Testis (tissue), 3 donors: ENCODE data around the gene TCF4. TPM values are rescaled to one million over a fixed set of nuclear protein-coding genes. Genes with fewer than 3 reads are reported as not detected.

Experiments
- DNase-seq: peaks from one replicate; pipeline ENCODE4 v3.0.0-alpha.2; 2019
- H3K27ac ChIP-seq, 2 donors: fragments of 200-600 bp; sonication (generic); one replicate each; pipeline ENCODE4 v1.5.1; 2019
- H3K27me3 ChIP-seq: fragments of 200-600 bp; sonication (generic); one replicate; pipeline ENCODE4 v1.5.1; 2019
- H3K36me3 ChIP-seq: fragments of 200-600 bp; sonication (generic); one replicate; pipeline ENCODE4 v1.5.1; 2017; ENCODE audit warnings: low read depth; ENCODE audit errors: missing control alignments
- H3K4me1 ChIP-seq: fragments of 200-600 bp; sonication (generic); one replicate; pipeline ENCODE4 v1.5.1; 2019
- H3K4me3 ChIP-seq, 2 donors: fragments of 200-600 bp; sonication (generic); one replicate each; pipeline ENCODE4 v1.5.1; 2017 to 2019
- H3K9me3 ChIP-seq: fragments of 200-600 bp; sonication (generic); one replicate; pipeline ENCODE4 v1.5.1; 2017
- POLR2A ChIP-seq: fragments of 450-650 bp; IDR thresholded peaks from one replicate; pipeline ENCODE4 v1.6.1; 2017; ENCODE audit warnings: antibody characterized with exemption, mild to moderate bottlenecking, moderate library complexity
- WGBS, 2 donors: methylation state at CpG; one replicate each; pipeline ENCODE4 v1.1.5; 2018; 5-methylcytosine and 5-hydroxymethylcytosine counted together
- intact Hi-C: fragments of 100-400 bp; cut with DNase I; formaldehyde crosslinking; loops from one replicate; pipeline ENCODE4 v1.15.1; 2023; ENCODE audit warnings: low total_unique reads
- polyA plus RNA-seq: library from polyadenylated mRNA; stranded (reverse); fragments of 350-450 nt; fragmentation: Illumina TruSeq; extraction: RNeasy Lipid Tissue Mini Kit (QIAGEN cat#74804); gene quantifications from one replicate; pipeline ENCODE4 v1.2.3, GENCODE V29; 2014; ENCODE audit warnings: low read depth, low replicate concordance; ENCODE audit not compliant: insufficient read depth
- total RNA-seq, 2 donors: library from RNA; depleted of rRNA; stranded (reverse); fragments of >200 nt; gene quantifications; one replicate each; pipeline ENCODE4 v1.2.3, GENCODE V29; 2016
- TF ChIP-seq, protein P1 (sequence below), 3 experiments: fragments of 450-650 bp in 2 of 3; fragments of 200-600 bp in 1 of 3; sonication (generic) in 1 of 3; IDR thresholded peaks; one replicate each; pipeline ENCODE4 v1.5.1; 2016 to 2019; ENCODE audit warnings: antibody characterized with exemption in 3 of 3, mild to moderate bottlenecking in 2 of 3, moderate library complexity in 1 of 3

The TCF4 gene
- total and polyA plus RNA-seq, 3 donors from 2014 or later = 50.8 to 122 (median 110) TPM

DNA sequence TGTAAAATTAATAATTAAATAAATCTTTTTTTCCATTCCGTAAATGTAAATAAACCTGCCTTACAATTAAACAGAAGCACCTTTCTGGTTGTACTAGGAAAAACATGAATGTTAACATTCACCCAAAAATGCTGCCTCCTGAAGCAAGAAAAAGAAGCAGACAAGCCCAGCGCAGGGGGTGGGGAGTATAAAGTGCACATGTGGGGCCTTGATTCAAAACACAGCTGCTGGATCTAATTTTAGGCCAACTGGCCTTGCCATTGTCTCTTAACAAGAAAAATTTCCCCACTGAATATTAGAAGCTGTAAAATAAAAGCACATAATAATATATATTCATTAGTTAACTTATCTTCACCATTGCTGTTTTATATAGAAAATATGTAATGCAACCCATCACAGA lies 28.3 kb downstream of the TCF4 start:
- H3K9me3 ChIP-seq = no peaks in the 10 kb centered on the region
- H3K36me3 ChIP-seq = no peaks in the 10 kb centered on the region
- TF ChIP-seq, protein P1, sequence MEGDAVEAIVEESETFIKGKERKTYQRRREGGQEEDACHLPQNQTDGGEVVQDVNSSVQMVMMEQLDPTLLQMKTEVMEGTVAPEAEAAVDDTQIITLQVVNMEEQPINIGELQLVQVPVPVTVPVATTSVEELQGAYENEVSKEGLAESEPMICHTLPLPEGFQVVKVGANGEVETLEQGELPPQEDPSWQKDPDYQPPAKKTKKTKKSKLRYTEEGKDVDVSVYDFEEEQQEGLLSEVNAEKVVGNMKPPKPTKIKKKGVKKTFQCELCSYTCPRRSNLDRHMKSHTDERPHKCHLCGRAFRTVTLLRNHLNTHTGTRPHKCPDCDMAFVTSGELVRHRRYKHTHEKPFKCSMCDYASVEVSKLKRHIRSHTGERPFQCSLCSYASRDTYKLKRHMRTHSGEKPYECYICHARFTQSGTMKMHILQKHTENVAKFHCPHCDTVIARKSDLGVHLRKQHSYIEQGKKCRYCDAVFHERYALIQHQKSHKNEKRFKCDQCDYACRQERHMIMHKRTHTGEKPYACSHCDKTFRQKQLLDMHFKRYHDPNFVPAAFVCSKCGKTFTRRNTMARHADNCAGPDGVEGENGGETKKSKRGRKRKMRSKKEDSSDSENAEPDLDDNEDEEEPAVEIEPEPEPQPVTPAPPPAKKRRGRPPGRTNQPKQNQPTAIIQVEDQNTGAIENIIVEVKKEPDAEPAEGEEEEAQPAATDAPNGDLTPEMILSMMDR (IDR thresholded peaks at IDR 0.05) = no peak
- TF ChIP-seq POLR2A = no peak
- H3K27ac ChIP-seq = no peak overlapping the region
- WGBS, 2 donors = 80 to 81% methylated on average over 2 of the region's 2 CpGs
- intact Hi-C loops = no loop called here
- no peaks in the 10 kb centered on the region for H3K4me1 ChIP-seq
- no peak for DNase-seq
- no peaks in the 10 kb centered on the region for H3K27me3 ChIP-seq
- H3K4me3 ChIP-seq = no peak overlapping the region

- no peaks in the 10 kb centered on the region for H3K36me3 ChIP-seq
- DNase-seq = no peak
- TF ChIP-seq, protein P1 (IDR thresholded peaks at IDR 0.05) = no peak
- no peak for TF ChIP-seq POLR2A
- intact Hi-C loops = no loop called here
- H3K27me3 ChIP-seq = no peaks in the 10 kb centered on the region
- H3K27ac ChIP-seq = no peak overlapping the region
- H3K9me3 ChIP-seq = no peaks in the 10 kb centered on the region
- WGBS, 2 donors = 98 to 100% methylated on average over 1 of the region's 1 CpG
- H3K4me1 ChIP-seq = no peaks in the 10 kb centered on the region
- H3K4me3 ChIP-seq = no peak overlapping the region
These were observed 30.8 kb downstream of the TCF4 start for GRCh38 chr18:55557211-55557610.

DNA sequence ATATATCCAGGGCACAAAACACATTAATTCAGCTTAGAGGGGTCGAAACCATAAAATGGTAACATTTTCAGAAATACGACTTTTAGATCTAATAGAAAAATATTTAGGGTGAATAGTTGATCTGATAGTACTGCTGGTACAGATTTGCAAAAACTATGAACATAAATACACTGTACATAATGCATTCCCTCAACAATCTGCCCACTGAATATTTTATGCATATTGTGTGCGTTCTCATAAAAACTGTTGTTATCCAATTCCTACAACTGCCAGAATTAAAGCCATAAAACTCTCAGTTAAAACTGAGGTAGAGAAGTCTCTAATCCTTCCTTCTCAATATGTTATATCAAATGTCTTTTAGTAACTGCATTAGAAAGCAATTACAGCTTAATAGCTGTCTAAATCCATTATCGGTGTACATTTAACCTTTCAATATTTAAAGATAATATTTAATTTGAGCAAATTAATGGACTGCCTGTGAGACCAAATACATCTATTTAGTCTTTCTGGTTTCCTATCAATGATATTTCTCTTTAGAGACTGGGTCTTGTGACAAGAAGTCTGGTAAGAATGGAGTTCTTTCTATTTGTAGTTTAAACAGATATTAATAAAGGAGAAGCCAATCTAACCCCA lies 32.5 kb downstream of the TCF4 start:
- no peaks in the 10 kb centered on the region for H3K36me3 ChIP-seq
- no peaks in the 10 kb centered on the region for H3K27me3 ChIP-seq
- intact Hi-C loops = no loop called here
- H3K27ac ChIP-seq = no peak overlapping the region
- no peak for TF ChIP-seq POLR2A
- TF ChIP-seq, protein P1 (IDR thresholded peaks at IDR 0.05) = no peak
- DNase-seq = no peak
- WGBS, 2 donors = 93 to 95% methylated on average over 4 of the region's 4 CpGs
- H3K4me1 ChIP-seq = no peaks in the 10 kb centered on the region
- H3K4me3 ChIP-seq = no peak overlapping the region
- H3K9me3 ChIP-seq = no peaks in the 10 kb centered on the region

- Histone ChIP-seq H3K4me3 (no peak overlapping the region), H3K9me3 (no peaks in the 10 kb centered on the region), H3K27me3 (no peaks in the 10 kb centered on the region), H3K36me3 (no peaks in the 10 kb centered on the region), H3K4me1 (no peaks in the 10 kb centered on the region), H3K27ac (no peak overlapping the region)
- intact Hi-C loops = no loop called here
- WGBS, 2 donors = 90 to 93% methylated on average over 11 of the region's 11 CpGs
- no peak for DNase-seq
- TF ChIP-seq, protein P1 (IDR thresholded peaks at IDR 0.05) = no peak
- no peak for TF ChIP-seq POLR2A
These were observed 35.3 kb downstream of the TCF4 start for GRCh38 chr18:55552526-55553189.

- WGBS, 2 donors = 92 to 94% methylated on average over 8 of the region's 8 CpGs
- no peaks in the 10 kb centered on the region for H3K27me3 ChIP-seq
- TF ChIP-seq POLR2A = no peak
- TF ChIP-seq, protein P1 (IDR thresholded peaks at IDR 0.05) = no peak
- intact Hi-C loops = no loop called here
- DNase-seq = no peak
- no peaks in the 10 kb centered on the region for H3K9me3 ChIP-seq
- H3K4me1 ChIP-seq = no peaks in the 10 kb centered on the region
- H3K36me3 ChIP-seq = no peaks in the 10 kb centered on the region
- no peak overlapping the region for H3K27ac ChIP-seq
- no peak overlapping the region for H3K4me3 ChIP-seq
These were observed 36.8 kb downstream of the TCF4 start for GRCh38 chr18:55551227-55551626.
